Measurements from ENCODE around the gene RNPS1.
"Not testable (repeated sequence)": the region's sequence is repeated elsewhere in the genome, so short reads cannot be mapped to it uniquely, and the experiment has no call there.

RNPS1 gene

DNA sequence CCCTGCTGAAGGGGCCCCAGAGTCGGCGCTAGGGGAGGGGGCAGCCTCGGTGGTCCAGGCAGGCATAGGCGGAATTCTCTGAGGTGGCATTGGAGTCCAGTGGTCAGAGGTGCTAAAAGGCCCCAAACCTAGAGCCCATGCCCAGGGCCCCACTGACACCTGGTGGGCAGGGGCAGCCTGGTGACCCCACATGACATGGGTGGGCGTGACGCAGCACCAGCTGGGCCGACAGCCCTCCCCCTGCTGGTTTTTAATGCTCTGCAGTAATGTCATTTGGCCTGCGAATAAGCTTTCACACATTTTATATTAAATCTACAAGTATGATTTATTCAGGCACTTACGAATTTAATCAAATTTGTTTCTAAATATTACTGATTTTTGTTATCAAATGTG lies 2.1 kb upstream of the RNPS1 start:
- H4K20me1 ChIP-seq (ENCODE audit: low read depth, low read length) = peaks cover 13% of the 10 kb centered on the region
- no peaks in the 10 kb centered on the region for H3F3A ChIP-seq (ENCODE audit: insufficient read depth)
- no peak overlapping the region for H3K4me3 ChIP-seq (ENCODE audit: insufficient read depth, low read length, poor library complexity, severe bottlenecking)
- H3K9me3 ChIP-seq (ENCODE audit: insufficient read depth, low read length) = no peaks in the 10 kb centered on the region
- no peak overlapping the region for H3K9ac ChIP-seq (ENCODE audit: low read length)
- no peak overlapping the region for H3K4me2 ChIP-seq (ENCODE audit: low read depth, low read length, poor library complexity, severe bottlenecking)
- peaks cover 5% of the 10 kb centered on the region; the same call in 1 of the 2 replicates for H3K36me3 ChIP-seq (ENCODE audit: low read length)
- no peaks in the 10 kb centered on the region for H3K27me3 ChIP-seq (ENCODE audit: low read length)
- TF ChIP-seq EZH2phosphoT487 (conservative IDR thresholded peaks at IDR 0.05; ENCODE audit: low read length) = no peak
- TF ChIP-seq, protein P1, sequence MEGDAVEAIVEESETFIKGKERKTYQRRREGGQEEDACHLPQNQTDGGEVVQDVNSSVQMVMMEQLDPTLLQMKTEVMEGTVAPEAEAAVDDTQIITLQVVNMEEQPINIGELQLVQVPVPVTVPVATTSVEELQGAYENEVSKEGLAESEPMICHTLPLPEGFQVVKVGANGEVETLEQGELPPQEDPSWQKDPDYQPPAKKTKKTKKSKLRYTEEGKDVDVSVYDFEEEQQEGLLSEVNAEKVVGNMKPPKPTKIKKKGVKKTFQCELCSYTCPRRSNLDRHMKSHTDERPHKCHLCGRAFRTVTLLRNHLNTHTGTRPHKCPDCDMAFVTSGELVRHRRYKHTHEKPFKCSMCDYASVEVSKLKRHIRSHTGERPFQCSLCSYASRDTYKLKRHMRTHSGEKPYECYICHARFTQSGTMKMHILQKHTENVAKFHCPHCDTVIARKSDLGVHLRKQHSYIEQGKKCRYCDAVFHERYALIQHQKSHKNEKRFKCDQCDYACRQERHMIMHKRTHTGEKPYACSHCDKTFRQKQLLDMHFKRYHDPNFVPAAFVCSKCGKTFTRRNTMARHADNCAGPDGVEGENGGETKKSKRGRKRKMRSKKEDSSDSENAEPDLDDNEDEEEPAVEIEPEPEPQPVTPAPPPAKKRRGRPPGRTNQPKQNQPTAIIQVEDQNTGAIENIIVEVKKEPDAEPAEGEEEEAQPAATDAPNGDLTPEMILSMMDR (IDR thresholded peaks at IDR 0.05; ENCODE audit: insufficient read depth, low read length, poor library complexity, severe bottlenecking) = no peak
- no peak overlapping the region for H2AFZ ChIP-seq (ENCODE audit: low read depth, low read length, severe bottlenecking)
- no peak overlapping the region for H3K27ac ChIP-seq (ENCODE audit: low read depth, low read length)
- peaks cover 35% of the 10 kb centered on the region for H3K79me2 ChIP-seq (ENCODE audit: insufficient read depth, low read length)
- no peaks in the 10 kb centered on the region for H3K9me2 ChIP-seq (replicated peaks; ENCODE audit: insufficient read depth, low read length)

DNA sequence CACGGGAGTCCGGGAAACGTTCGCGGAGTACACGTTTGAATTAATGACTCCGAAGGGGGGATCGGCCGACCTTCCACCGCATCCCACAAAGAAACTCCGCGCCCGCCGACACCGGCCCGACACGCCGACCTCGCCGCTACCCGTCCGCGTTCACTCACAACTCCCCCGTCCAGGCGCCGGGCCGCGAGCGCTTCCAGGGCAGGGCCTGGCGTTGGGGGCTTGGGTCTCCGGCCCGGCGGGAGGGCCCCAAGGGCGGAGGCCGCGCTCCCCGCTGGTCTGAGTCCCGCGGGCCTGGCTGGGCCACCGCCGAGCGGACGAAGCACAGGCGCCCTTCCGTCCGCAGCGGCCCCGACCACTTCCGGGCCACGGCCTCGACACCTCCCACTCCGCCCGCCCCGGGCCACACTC lies 417 bp downstream of the RNPS1 start:
- peaks cover 61% of the 10 kb centered on the region for H3K79me2 ChIP-seq (ENCODE audit: insufficient read depth, low read length)
- H3K9me2 ChIP-seq (replicated peaks; ENCODE audit: insufficient read depth, low read length); H2AFZ ChIP-seq (ENCODE audit: low read depth, low read length, severe bottlenecking); H3F3A ChIP-seq (ENCODE audit: insufficient read depth); H3K9me3 ChIP-seq (ENCODE audit: insufficient read depth, low read length); H3K27me3 ChIP-seq (ENCODE audit: low read length): not testable (repeated sequence)
- H3K36me3 ChIP-seq (ENCODE audit: low read length) = peaks cover 18% of the 10 kb centered on the region
- peak overlapping the region; percentile 82 for H3K9ac ChIP-seq (ENCODE audit: low read length)
- H3K27ac ChIP-seq (ENCODE audit: low read depth, low read length) = peak overlapping the region; percentile 94
- peak overlapping the region; percentile 78 for H3K4me3 ChIP-seq (ENCODE audit: insufficient read depth, low read length, poor library complexity, severe bottlenecking)
- peak overlapping the region; percentile 95 for H3K4me2 ChIP-seq (ENCODE audit: low read depth, low read length, poor library complexity, severe bottlenecking)
- peaks cover 19% of the 10 kb centered on the region for H4K20me1 ChIP-seq (ENCODE audit: low read depth, low read length)

- H3K9ac ChIP-seq (ENCODE audit: low read length) = peak overlapping the region; percentile 82
- peaks cover 65% of the 10 kb centered on the region for H3K79me2 ChIP-seq (ENCODE audit: insufficient read depth, low read length)
- not testable (repeated sequence) for H3K27me3 ChIP-seq (ENCODE audit: low read length); H3F3A ChIP-seq (ENCODE audit: insufficient read depth); H3K9me2 ChIP-seq (replicated peaks; ENCODE audit: insufficient read depth, low read length); H2AFZ ChIP-seq (ENCODE audit: low read depth, low read length, severe bottlenecking); H3K27ac ChIP-seq (ENCODE audit: low read depth, low read length); H3K9me3 ChIP-seq (ENCODE audit: insufficient read depth, low read length)
- peak overlapping the region; percentile 78 for H3K4me3 ChIP-seq (ENCODE audit: insufficient read depth, low read length, poor library complexity, severe bottlenecking)
- H4K20me1 ChIP-seq (ENCODE audit: low read depth, low read length) = peaks cover 19% of the 10 kb centered on the region
- peak overlapping the region; percentile 95 for H3K4me2 ChIP-seq (ENCODE audit: low read depth, low read length, poor library complexity, severe bottlenecking)
- peaks cover 24% of the 10 kb centered on the region for H3K36me3 ChIP-seq (ENCODE audit: low read length)
These were observed 1.0 kb downstream of the RNPS1 start for GRCh38 chr16:2266887-2267286.

DNA sequence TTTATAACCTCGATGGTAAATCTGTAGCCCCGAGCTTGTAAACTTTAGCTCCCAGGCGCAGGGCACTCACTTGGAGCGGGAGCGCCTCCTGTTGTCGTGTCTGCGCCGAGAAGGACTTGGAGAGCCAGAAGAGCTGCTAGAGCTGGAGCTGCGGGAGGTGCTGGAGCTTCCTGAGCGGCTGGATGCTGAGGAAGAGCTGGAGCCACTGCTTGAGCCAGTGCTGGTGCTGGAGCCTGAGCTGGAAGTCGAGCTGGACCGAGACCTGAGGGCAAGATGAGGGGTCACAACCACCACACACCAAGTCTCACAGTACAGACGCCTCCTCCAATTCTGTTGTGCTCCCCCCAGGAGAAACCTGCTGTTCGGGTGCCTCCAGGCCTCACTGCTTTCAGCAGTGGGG lies 4.9 kb downstream of the RNPS1 start:
- H3K9me2 ChIP-seq (replicated peaks; ENCODE audit: insufficient read depth, low read length); H3K4me3 ChIP-seq (ENCODE audit: insufficient read depth, low read length, poor library complexity, severe bottlenecking); H2AFZ ChIP-seq (ENCODE audit: low read depth, low read length, severe bottlenecking); H3K4me2 ChIP-seq (ENCODE audit: low read depth, low read length, poor library complexity, severe bottlenecking); H3K9ac ChIP-seq (ENCODE audit: low read length); H3K9me3 ChIP-seq (ENCODE audit: insufficient read depth, low read length); H3F3A ChIP-seq (ENCODE audit: insufficient read depth); H3K27ac ChIP-seq (ENCODE audit: low read depth, low read length); H3K27me3 ChIP-seq (ENCODE audit: low read length): not testable (repeated sequence)
- Histone ChIP-seq H3K79me2 (ENCODE audit: insufficient read depth, low read length) (peaks cover 77% of the 10 kb centered on the region), H3K36me3 (ENCODE audit: low read length) (peaks cover 51% of the 10 kb centered on the region), H4K20me1 (ENCODE audit: low read depth, low read length) (peaks cover 19% of the 10 kb centered on the region)

GRCh38 chr16:2260250-2260649 lies 7.7 kb downstream of the RNPS1 start:
- H3K79me2 ChIP-seq (ENCODE audit: insufficient read depth, low read length) = peaks cover 61% of the 10 kb centered on the region
- no peaks in the 10 kb centered on the region for H3K9me2 ChIP-seq (replicated peaks; ENCODE audit: insufficient read depth, low read length)
- peaks cover 9% of the 10 kb centered on the region; the same call in 1 of the 2 replicates for H3F3A ChIP-seq (ENCODE audit: insufficient read depth)
- H3K9me3 ChIP-seq (ENCODE audit: insufficient read depth, low read length) = no peaks in the 10 kb centered on the region
- H3K4me2 ChIP-seq (ENCODE audit: low read depth, low read length, poor library complexity, severe bottlenecking) = no peak overlapping the region
- peaks cover 66% of the 10 kb centered on the region for H3K36me3 ChIP-seq (ENCODE audit: low read length)
- H3K27me3 ChIP-seq (ENCODE audit: low read length) = no peaks in the 10 kb centered on the region
- no peak overlapping the region for H3K4me3 ChIP-seq (ENCODE audit: insufficient read depth, low read length, poor library complexity, severe bottlenecking)
- H4K20me1 ChIP-seq (ENCODE audit: low read depth, low read length) = peaks cover 12% of the 10 kb centered on the region
- H2AFZ ChIP-seq (ENCODE audit: low read depth, low read length, severe bottlenecking) = no peak overlapping the region
- TF ChIP-seq, protein P1 (IDR thresholded peaks at IDR 0.05; ENCODE audit: insufficient read depth, low read length, poor library complexity, severe bottlenecking) = no peak
- no peak for TF ChIP-seq EZH2phosphoT487 (conservative IDR thresholded peaks at IDR 0.05; ENCODE audit: low read length)
- no peak overlapping the region for H3K9ac ChIP-seq (ENCODE audit: low read length)
- H3K27ac ChIP-seq (ENCODE audit: low read depth, low read length) = no peak overlapping the region

DNA sequence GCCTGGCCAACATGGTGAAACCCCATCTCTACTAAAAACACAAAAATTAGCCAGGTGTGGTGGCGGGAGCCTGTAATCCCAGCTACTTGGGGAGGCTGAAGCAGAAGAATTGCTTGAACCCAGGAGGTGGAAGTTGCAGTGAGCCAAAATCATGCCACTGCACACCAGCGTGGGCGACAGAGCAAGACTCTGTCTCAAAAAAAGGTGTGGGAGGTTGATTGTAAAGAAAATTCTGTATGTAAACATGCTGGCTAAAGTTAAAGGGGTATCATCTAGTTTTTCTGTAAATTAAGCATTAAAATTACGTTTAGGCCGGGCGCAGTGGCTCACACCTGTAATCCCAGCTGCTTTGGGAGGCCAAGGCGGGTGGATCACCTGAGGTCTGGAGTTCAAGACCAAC lies 9.4 kb downstream of the RNPS1 start:
- H3K9me2 ChIP-seq (replicated peaks; ENCODE audit: insufficient read depth, low read length); H4K20me1 ChIP-seq (ENCODE audit: low read depth, low read length); H2AFZ ChIP-seq (ENCODE audit: low read depth, low read length, severe bottlenecking); H3K4me3 ChIP-seq (ENCODE audit: insufficient read depth, low read length, poor library complexity, severe bottlenecking); H3K9me3 ChIP-seq (ENCODE audit: insufficient read depth, low read length); H3K4me2 ChIP-seq (ENCODE audit: low read depth, low read length, poor library complexity, severe bottlenecking); H3K9ac ChIP-seq (ENCODE audit: low read length); H3K27me3 ChIP-seq (ENCODE audit: low read length); H3K27ac ChIP-seq (ENCODE audit: low read depth, low read length): not testable (repeated sequence)
- Histone ChIP-seq H3K36me3 (ENCODE audit: low read length) (peaks cover 58% of the 10 kb centered on the region), H3F3A (ENCODE audit: insufficient read depth) (peaks cover 18% of the 10 kb centered on the region; the same call in 1 of the 2 replicates), H3K79me2 (ENCODE audit: insufficient read depth, low read length) (peaks cover 44% of the 10 kb centered on the region)
